Brain pericyte (primary cell): ENCODE results near the gene THSD4.

ENCODE experiments used
- DNase-seq: peaks from one replicate; pipeline ENCODE4 v3.0.0-alpha.2; 2012; ENCODE audit warnings: low read depth, low spot score

THSD4 gene

DNA sequence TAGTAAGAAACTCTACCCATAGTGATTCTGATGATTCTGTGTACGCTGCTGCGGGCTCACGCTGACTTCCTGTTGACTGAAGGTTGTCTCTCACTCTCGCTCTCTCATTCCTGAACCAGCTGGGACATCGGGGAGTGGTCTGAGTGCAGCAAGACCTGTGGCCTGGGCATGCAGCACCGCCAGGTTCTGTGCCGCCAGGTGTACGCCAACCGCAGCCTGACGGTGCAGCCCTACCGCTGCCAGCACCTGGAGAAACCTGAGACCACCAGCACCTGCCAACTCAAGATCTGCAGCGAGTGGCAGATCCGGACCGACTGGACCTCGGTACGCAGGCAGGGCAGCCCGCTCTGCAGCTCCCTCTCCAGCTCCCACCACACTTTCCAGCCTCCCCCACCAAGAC is 631.4 kb downstream of the THSD4 start:
- no peak for DNase-seq

DNA sequence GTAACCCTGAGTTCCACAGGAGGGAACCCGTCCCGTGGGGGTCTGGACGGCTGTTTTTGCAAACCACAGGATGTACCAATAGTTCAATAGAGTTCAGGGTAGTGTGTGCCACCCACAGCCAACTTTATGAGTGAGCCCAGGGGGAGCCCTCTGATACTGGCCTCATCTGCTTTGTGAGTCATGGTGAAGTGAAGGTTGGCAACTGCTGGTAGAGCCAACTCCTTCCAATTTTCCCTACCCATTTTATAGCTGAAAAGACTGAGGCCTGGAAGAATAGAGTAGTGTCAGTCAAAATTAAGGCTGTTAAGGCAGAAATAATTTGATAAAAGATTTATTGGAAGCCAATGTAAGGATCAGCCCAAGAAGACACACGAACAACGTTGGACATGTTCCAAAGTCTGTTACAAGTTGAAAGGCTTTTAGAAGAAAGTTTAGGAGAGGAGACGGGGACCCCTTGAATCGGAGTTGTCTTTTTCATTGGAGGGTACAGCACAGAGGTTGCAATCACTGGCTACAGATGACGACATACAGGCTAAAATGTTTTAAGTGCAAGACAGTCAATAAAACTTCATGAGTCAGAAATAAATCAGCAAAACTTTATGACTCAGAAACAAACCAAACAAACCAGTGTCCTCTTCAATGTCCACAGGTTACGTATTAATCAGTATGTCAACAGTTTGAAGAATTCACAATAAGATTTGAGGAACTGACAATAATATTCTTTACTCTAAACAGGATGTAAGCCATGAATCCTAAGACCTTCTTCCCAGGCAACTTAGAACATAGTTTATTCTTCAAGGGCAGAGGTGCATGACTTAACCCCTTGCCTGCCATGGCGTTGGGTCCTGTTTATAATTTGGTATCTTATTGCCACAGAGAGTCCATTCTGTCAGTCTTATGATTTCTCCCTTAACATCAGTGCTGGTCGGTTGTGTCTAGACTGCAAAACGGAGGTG is 632.1 kb downstream of the THSD4 start:
- peak; percentile 79 for DNase-seq

DNA sequence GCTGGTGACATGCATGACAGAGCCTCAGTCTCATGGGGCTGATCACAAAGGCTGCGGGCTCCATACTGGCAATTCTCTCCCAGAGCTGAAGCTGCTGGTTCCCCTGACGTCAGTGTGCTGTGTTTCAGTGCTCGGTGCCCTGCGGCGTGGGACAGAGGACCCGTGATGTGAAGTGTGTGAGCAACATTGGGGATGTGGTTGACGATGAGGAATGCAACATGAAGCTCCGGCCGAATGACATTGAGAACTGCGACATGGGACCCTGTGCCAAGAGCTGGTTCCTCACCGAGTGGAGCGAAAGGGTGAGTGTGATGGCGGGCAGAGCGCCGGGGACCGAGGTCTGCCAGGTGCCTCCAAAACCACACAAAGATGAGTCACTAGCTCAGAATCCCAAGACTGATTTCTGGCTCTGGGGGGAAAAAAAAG is 633.0 kb downstream of the THSD4 start:
- DNase-seq, result no peak

DNA sequence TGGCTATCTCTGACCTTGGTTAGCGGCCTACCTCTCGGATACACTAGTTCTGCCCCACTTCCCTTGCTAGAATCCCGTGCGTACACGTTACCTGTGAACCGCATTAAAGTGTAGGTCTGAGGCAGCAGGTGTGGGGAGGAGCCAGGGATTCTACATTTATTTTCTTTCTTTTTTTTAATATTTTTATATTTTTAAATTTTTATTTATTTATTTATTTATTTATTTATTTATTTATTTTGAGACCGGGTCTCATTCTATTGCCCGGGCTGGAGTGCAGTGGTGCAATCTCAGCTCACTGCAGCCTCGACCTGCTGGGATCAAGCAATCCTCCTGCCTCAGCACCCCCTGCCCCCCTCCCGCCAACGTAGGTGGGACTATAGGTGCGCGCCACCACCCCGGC is 634.2 kb downstream of the THSD4 start:
- DNase-seq, result no peak

DNA sequence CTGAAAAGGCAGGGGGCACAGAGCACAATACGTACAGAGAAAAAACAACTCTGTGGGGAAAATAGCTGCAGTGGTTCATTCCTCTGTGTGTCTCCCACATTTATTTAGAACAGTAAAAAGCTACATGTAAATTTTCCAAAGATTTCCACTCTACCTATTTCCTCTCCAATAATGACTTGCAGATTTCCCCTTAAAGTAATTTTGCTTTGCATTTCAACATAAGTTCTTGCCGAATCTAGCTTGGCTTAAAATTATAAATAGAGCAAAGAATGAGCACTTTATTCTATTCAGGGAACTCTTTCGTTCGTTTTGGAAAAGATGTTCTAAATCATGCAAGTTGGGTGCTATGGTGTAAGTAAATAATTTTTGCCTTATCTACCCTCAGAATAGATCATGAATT is 636.9 kb downstream of the THSD4 start:
- DNase-seq, result no peak

DNA sequence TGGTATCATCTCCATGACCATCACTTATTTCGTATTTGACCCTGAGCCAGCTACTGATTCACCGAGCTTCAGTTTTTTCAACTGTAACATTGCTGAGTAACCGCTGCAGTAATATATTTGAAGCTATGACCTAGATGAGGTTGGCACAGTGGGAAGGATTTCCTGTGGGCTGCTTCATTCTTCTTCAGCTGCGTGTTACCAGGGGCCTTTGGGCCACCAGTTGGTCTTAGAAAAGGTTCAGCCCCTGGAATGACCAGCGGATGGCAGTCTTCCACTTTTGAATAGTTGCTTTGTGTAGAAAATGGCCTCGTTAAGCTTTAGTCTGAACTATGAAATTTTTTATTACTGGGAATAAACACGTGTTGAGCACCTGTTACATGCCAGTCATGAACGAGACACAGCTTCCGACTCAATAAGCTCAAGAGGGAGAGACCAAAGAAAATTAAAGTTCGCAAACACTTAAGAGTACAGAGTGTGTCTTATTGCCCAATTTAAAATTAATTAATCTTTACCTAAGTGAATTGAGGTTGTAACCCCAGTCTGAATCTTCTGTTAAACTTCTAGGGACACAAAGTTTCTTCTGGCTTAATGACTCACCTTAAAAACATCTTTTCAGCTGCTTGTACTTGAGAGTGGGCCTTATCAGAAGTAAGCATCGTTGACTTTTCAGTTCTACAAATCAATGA is 637.5 kb downstream of the THSD4 start:
- DNase-seq, result peak; percentile 94

DNA sequence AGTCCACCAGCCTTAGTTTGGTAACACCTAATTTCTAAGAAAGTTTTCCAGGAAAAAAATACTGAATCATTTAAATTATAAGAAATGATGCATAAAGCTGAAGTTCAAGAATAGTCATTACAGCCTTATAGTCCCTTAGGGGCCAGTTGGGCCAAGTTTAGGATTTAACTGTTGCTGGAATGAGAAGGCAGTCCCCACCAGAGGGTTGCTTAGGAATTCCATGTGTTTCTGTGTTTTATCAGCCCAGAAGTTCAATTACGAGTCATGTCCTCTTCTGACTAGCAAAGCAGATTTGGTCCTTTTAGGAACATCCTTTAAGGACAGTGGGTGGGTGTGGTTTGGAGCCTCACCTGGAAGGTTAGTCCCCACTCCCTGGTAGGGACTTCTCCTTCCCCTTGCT is 638.1 kb downstream of the THSD4 start:
- DNase-seq, result no peak

DNA sequence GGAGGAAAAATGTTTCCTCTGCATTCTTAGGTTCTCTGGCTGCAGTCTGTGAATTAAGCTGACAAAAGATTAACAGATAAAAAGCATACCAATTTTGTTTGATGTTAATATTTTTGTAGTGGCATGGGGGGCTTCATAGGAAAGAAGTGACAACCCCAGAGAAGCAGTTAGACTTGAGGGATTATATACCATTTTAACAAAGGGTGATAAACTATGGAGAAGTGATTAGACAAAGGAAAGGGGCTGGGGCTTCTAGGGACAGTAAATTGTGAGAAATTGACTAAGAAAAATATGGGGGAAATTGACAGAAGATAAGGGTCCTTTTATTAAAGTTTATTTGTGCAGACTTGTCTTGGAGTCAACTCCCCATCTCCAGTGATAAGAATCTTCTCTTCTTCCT is 639.4 kb downstream of the THSD4 start:
- no peak for DNase-seq

DNA sequence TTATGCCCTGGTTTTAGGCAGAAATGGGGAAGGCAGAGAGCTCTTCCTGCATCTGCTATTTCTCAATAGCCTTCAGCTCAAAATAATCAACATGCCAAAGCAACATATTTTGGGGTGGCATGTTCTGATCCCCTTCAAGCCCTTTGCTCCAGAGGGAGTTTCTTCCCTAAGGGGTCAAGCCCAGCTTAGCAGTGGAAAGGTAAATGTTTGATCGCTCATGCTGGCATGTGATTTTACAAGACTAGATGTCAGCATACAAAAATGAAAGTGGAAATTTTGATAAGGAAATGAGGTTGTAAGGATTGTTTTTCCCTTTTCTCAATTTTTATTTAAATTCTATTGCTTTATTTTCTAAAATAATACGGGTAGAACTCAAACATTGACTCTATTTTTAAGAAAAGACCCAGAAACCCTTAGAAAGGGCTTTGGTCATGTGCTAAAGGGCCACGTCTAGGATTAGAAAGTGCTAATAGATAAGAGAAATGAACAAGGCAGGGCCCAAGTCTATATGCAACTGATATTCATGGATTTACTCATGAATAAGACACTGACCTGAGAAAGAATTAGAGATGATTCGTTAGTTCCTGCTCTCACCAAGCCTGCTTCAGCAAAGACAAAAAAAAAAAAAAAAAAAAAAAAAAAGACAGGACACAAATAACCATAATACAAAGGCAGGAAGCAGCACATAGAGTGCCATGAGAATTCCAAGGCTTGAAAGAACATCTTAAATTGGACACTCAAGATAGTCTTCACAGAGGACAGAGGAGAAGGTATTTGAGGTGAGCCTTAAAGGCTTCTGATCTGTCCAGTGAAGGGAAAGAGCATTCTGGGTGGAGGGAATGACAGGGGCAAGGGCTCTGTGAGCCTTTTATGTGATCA is 640.1 kb downstream of the THSD4 start:
- no peak for DNase-seq

DNA sequence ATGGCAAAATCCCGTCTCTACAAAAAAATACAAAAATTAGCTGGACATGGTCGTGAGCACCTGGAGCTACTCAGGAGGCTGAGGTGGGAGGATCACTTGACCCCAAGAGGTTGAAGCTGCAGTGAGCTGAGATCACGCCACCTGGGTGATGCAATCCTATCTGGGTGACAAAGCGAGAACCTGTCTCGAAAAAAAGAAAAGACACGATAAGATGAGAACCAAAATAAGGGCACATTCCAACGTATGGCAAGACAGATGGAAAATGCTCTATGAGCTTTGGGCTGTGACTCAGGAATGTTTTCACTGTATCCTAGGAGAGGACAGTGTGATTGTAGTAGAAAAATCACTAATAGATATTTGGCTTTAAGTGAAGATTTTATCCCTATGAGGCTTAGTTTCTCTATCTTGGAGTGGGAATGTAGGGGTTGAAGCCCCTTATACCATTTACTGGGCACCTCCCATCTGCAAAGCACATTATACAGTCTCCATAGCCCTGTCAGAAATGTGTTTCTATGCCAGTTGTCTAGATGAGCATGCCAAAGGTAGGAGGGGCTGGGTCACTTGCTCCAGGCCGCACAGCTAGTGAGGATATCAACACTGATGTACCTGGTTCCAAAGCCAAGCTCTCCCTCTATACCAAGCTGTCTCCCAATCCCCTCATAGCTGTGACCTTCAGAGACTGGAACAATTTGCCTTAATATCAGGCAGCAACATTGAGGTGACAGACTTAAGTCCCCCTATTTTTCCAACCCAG is 641.5 kb downstream of the THSD4 start:
- no peak for DNase-seq

DNA sequence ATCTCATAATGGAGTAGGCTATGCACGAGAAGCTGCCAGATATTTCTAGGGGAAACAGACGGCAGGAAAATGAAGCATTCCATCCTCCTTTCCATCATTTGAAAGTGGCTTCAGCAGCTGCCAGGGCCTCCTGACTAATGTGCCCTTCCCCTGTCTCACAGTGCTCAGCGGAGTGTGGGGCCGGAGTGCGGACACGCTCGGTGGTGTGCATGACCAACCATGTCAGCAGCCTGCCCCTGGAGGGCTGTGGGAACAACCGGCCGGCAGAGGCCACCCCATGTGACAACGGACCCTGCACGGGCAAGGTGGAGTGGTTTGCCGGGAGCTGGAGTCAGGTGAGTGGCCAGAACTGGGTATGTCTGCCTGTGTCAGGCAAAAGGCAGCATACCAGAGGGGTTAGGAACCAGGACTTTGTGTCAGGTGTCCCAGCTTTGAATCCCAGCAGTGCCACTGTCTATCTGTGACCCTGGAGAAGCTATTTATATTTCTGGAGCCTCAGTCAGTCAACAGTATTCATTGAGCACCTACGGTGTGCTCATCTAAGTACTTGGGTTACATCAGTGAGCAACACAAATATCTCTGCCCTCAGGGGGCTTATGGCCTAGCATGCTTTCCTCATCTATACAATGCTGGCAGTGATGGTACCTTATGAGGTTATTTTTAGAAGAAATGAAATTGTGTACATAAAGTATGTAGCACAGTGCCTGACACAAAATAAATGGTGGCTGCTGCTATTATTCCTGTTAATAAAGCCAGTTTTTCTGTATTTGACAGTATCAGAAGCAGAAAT is 642.7 kb downstream of the THSD4 start:
- no peak for DNase-seq

DNA sequence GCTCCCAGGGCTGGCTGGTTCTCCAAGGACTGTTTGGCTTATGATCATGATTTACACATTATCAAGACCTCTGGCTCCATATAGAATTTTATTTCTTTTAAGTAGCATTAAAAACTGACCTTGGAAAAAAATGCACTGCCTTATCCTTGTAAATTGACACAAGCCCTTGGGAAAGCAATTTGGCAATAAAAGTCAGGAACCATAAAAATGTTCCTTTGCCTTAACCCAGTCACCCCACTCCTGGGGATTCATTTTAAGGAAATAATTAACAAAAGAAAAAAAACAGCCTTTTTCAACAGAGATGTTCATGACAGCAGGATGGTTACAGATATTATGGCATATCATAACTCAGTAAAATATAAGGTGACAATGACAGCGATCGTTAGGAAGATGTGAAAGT is 643.4 kb downstream of the THSD4 start:
- DNase-seq, result no peak

DNA sequence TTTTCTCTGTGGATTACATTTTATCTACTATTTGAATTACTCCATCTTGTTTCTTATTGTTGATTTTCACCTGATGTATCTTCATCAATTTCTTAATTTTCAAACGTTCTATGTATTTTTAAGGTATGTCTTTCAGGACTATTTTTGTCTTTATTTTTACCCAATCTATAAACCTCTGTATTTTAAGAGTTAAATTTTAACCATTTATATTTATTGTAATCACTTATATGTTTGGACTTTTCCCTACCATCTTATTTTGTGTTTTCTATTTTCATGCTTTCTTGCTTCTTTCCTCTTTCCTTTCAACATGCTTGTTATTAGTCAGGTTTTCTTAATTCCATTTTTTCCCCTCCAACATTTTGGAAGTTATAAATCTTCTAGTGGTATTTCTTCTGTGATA is 645.6 kb downstream of the THSD4 start:
- no peak for DNase-seq

DNA sequence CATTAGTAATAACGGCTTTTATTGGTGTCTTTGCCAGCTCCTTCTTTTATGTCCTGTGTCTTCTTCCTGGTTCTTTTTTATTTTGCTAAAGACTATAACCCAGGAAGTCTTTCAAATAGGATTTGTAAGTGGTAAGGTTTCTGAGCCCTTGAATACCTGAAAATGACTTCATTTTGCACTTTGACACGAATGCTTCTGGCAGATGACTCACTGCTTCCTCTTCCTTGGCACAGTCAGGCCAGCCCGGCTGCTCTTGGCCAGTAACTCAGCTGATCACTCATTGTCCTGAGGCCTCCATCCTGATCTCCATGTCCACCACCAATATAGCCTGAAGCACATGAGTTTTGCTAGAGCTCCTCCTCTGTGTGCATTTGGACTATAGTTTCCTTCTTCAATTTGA is 646.4 kb downstream of the THSD4 start:
- DNase-seq, result no peak

DNA sequence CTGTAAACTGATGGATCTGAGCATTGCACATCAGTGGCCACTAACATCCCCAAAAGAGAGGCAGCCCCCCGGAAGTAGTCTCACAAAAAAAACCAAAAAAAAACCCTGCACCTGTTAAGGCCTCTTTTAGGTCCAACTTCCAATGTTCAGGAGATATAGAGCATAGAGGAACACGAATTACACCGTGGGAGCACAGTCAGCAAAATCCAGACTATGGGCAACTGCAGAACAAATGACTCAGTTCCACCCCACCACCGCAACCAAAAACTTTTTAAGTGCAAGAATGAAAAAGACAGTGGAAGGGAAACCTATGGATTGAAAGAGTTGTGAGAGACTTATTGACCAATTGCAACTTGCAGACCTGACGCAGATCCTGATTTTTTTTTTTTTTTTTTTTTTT is 652.9 kb downstream of the THSD4 start:
- no peak for DNase-seq

DNA sequence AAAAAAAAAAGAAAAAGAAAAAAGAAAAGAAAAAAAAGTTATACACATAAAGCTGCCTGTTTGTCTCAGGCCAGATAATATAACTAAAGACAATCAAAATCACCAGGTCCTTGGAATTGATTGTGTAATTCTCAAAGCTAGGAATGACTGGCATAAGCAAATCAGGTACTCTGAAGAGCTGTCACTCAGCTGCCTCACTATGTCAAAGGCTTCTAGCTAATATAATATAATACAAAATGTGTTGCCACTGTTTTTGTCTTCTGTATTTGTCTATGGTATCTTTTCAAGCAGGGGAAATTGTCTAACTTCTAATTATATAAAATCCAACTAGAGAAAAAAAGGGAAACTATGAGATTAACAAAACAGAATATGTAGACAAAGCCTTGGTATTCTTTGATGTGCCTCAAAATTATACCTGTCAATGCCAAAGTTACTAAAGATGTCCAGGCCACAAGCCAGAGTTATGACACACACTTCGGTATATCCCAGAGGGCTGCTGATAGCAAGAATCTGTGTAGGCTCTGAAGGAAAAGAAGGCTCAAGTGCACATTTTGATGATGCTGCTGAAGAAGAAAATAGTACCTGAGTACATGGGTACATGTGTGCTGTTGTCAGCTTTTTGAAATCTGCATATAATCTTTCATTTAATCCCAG is 658.1 kb downstream of the THSD4 start:
- no peak for DNase-seq

DNA sequence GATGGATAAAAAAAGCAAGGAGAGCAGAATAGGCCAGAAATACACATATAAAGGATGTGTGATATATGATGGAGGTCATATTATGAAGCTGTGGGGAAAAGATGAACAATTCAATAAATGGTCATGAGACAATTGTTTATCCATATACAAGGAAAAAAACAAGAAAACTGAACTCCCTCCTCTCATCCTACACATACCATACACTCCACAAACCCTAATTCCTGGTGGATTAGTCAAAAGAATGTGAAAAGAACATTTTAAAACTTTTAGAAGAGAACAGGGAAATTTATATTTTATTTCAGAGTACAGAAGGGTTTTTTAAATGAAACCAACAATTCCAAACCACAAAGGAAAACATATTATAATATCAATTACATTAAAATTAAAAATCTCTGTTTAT is 660.6 kb downstream of the THSD4 start:
- no peak for DNase-seq

DNA sequence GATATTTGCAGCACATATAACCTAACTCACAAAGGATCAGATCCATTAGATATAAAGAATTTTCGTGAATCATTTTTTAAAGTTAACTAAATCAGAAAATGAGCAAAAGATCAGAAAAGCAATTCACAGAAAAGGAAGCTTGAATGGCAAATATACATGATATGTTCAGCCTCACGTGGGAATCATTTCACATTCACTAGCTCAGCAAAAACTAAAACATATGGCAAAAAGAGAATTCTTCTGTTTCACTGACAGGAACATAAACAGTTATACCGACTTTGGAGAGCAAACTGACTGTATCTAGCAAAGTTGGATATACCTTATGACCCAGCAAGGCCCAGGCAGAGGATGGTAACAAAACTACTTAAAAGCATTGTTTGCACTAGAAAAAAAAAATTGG is 661.0 kb downstream of the THSD4 start:
- DNase-seq, result no peak

DNA sequence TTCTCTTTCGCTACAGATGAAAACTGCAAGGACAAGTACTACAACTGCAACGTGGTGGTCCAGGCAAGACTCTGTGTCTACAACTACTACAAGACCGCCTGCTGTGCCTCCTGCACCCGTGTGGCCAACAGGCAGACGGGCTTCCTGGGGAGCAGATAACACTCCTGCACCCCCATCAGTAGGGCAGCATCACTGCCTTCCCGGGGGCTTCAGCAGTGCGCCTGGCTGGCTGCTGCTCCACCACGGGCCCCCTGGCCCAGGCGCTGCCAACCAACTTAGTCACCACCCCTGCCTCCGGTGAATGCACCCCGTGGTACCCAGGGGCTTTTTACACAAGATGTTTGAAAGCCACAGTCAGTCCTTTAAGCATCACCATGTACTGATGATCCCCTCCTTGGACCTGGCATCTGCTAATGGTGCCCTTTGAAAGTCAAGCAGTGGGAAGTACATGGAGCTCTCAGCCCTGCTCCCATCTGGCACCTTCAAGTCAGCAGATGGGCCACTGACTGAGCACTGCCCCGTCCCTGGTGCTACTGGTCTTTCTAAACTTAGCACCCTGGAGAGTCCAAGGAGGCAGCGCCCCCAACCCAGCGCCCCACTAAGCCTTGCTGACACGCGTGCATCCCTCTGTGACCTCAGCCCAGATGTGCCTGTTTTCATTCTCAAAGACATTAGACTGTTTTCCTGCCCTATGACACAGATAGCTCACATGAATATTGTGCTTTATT is 662.1 kb downstream of the THSD4 start:
- DNase-seq, result no peak
